ENCODE measurements around the gene CTIF.

DNA sequence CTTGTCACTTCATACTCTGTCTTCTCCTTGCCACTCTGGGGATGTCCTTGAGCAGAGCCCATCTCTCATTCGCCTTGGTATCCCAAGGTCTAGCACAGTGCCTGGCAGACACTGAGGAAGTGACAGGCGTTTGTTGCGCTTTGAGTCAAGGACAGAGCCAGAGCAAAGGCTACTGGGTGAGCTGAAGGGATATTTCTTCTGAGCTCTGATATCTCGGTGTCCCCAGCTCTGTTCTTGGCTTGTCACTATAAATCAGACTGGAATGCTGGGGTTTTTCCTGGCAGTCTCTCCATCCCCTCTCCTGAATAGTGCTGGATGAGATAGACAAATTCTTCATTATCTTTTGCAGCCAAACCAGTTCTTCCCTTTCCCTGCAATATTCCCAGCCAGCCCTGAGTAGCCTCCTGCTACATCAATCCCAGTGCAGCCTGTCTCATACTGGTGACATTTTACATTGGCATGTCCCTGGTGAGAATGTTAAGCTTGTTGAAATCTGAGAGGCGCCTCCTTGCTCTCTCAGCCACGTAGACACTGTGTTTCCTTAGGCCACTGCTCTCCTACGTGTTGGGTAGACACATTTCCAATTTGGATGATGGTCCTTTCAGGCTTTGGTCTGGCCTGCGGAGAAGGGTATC lies 61.7 kb downstream of the CTIF start:
- TF ChIP-seq CTCF (conservative IDR thresholded peaks at IDR 0.05; ENCODE audit: low read length) (no peak), EZH2phosphoT487 (IDR thresholded peaks at IDR 0.05; ENCODE audit: borderline replicate concordance, low read depth, low read length) (no peak)

All from OCI-LY7 (cell line).